HepG2 (cell line): ENCODE data around the gene PRKAR2A. TPM values are rescaled to one million over a fixed set of nuclear protein-coding genes. Genes with fewer than 3 reads are reported as not detected.

Experiments used
- AHDC1 ChIP-seq: sonication (generic); formaldehyde crosslinking; IDR thresholded peaks from 2 replicates; pipeline ENCODE4 v1.5.1; 2020; ENCODE audit warnings: mild to moderate bottlenecking, missing genetic modification reagents, borderline replicate concordance
- CBX5 ChIP-seq: sonication (generic); formaldehyde crosslinking; IDR thresholded peaks from 2 replicates; pipeline ENCODE4 v1.4.0; 2020; ENCODE audit warnings: missing genetic modification reagents, borderline replicate concordance
- DDIT3 ChIP-seq: sonication (generic); formaldehyde crosslinking; IDR thresholded peaks from 2 replicates; pipeline ENCODE4 v1.4.0; 2020; ENCODE audit warnings: mild to moderate bottlenecking, missing genetic modification reagents
- ERF ChIP-seq: IDR thresholded peaks from 2 replicates; pipeline ENCODE4 v1.6.1; 2018; ENCODE audit warnings: missing biosample characterization, missing genetic modification reagents
- FOXK2 ChIP-seq: fragments of 450-650 bp; IDR thresholded peaks from 2 replicates; pipeline ENCODE4 v1.6.1; 2016
- GATA4 ChIP-seq: sonication (generic); IDR thresholded peaks from 2 replicates; pipeline ENCODE4 v1.6.1; 2016; ENCODE audit warnings: antibody characterized with exemption, low read depth, borderline replicate concordance
- ISX ChIP-seq: sonication (generic); formaldehyde crosslinking; conservative IDR thresholded peaks from 2 replicates; pipeline ENCODE4 v1.5.0; 2020; ENCODE audit warnings: missing genetic modification reagents
- NBN ChIP-seq: fragments of 450-650 bp; conservative IDR thresholded peaks from 2 replicates; pipeline ENCODE4 v1.6.1; 2017
- SALL2 ChIP-seq: sonication (generic); formaldehyde crosslinking; IDR thresholded peaks from 2 replicates; pipeline ENCODE4 v1.8.1; 2023; ENCODE audit warnings: mild to moderate bottlenecking, missing genetic modification reagents, inconsistent platforms
- SMYD3 ChIP-seq: sonication (generic); formaldehyde crosslinking; IDR thresholded peaks from 2 replicates; pipeline ENCODE4 v1.8.1; 2023; ENCODE audit warnings: mild to moderate bottlenecking, missing genetic modification reagents
- STAG1 ChIP-seq: sonication (generic); formaldehyde crosslinking; IDR thresholded peaks from 2 replicates; pipeline ENCODE4 v1.4.0; 2020; ENCODE audit warnings: missing genetic modification reagents
- SYNCRIP ChIP-seq: fragments of 200-400 bp; formaldehyde crosslinking; IDR thresholded peaks from 2 replicates; pipeline ENCODE4 v1.6.1; 2018; ENCODE audit warnings: mild to moderate bottlenecking, low read depth, low read length; ENCODE audit not compliant: insufficient read depth
- TARDBP ChIP-seq: sonication (generic); formaldehyde crosslinking; IDR thresholded peaks from 2 replicates; pipeline ENCODE4 v1.8.0; 2022; ENCODE audit warnings: mild to moderate bottlenecking, missing genetic modification reagents
- THYN1 ChIP-seq: sonication (generic); formaldehyde crosslinking; IDR thresholded peaks from 2 replicates; pipeline ENCODE4 v1.8.1; 2023; ENCODE audit warnings: low read depth, mild to moderate bottlenecking, moderate library complexity, missing genetic modification reagents, borderline replicate concordance
- WIZ ChIP-seq: sonication (generic); formaldehyde crosslinking; IDR thresholded peaks from 2 replicates; pipeline ENCODE4 v1.5.1; 2020; ENCODE audit warnings: mild to moderate bottlenecking, missing genetic modification reagents
- ZFP90 ChIP-seq: sonication (generic); formaldehyde crosslinking; IDR thresholded peaks from 2 replicates; pipeline ENCODE4 v1.8.0; 2022; ENCODE audit warnings: missing genetic modification reagents, mild to moderate bottlenecking, inconsistent platforms, borderline replicate concordance
- ZNF12 ChIP-seq: sonication (generic); formaldehyde crosslinking; IDR thresholded peaks from 2 replicates; pipeline ENCODE4 v1.5.0; 2020; ENCODE audit warnings: missing genetic modification reagents
- ZNF367 ChIP-seq: sonication (generic); formaldehyde crosslinking; IDR thresholded peaks from 2 replicates; pipeline ENCODE4 v1.4.0; 2020; ENCODE audit warnings: missing genetic modification reagents, borderline replicate concordance
- ZNF598 ChIP-seq: sonication (generic); formaldehyde crosslinking; IDR thresholded peaks from 2 replicates; pipeline ENCODE4 v1.5.1; 2020; ENCODE audit warnings: mild to moderate bottlenecking, missing genetic modification reagents, borderline replicate concordance
- ZNF7 ChIP-seq: IDR thresholded peaks from 2 replicates; pipeline ENCODE4 v1.6.1; 2016; ENCODE audit warnings: missing biosample characterization, missing genetic modification reagents
- ZNF781 ChIP-seq: sonication (generic); formaldehyde crosslinking; IDR thresholded peaks from 2 replicates; pipeline ENCODE4 v1.5.1; 2020; ENCODE audit warnings: borderline replicate concordance, mild to moderate bottlenecking, missing genetic modification reagents; ENCODE audit errors: not compliant biosample characterization
- polyA plus RNA-seq, 8 experiments: library from polyadenylated mRNA; depleted of rRNA in 3 of 8; stranded (reverse) in 7 of 8; unstranded in 1 of 8; fragments of >200 nt; fragmentation: Illumina TruSeq in 4 of 8; extraction: Trizol in 4 of 8; gene quantifications; 2 replicates each; pipeline versions ENCODE4 v1.2.1 to v1.2.3, GENCODE V29; 2011 to 2016; ENCODE audit warnings: low read depth in 4 of 8, missing spikeins in 1 of 8, mixed read lengths in 1 of 8; ENCODE audit not compliant: insufficient read depth in 1 of 8
- total RNA-seq, 5 experiments: library from RNA; depleted of rRNA; stranded (reverse); fragments of >200 nt; fragmentation: Illumina TruSeq; extraction: Trizol; gene quantifications; 2 replicates each; pipeline ENCODE4 v1.2.3, GENCODE V29; 2016; ENCODE audit warnings: low read depth in 1 of 5
- TF ChIP-seq, protein P1 (sequence below): sonication (generic); formaldehyde crosslinking; conservative IDR thresholded peaks from 2 replicates; pipeline ENCODE4 v1.5.0; 2020; ENCODE audit warnings: missing genetic modification reagents
- TF ChIP-seq, protein P2 (sequence below): sonication (generic); formaldehyde crosslinking; IDR thresholded peaks from 2 replicates; pipeline ENCODE4 v1.4.0; 2020; ENCODE audit warnings: low read depth, mild to moderate bottlenecking, missing genetic modification reagents

Gene PRKAR2A
- total and polyA plus RNA-seq, 2 of the 13 experiments (the other 11 are each of a cell fraction or from before 2014, with no cell fraction given), result 11.8 to 29.2 TPM

DNA sequence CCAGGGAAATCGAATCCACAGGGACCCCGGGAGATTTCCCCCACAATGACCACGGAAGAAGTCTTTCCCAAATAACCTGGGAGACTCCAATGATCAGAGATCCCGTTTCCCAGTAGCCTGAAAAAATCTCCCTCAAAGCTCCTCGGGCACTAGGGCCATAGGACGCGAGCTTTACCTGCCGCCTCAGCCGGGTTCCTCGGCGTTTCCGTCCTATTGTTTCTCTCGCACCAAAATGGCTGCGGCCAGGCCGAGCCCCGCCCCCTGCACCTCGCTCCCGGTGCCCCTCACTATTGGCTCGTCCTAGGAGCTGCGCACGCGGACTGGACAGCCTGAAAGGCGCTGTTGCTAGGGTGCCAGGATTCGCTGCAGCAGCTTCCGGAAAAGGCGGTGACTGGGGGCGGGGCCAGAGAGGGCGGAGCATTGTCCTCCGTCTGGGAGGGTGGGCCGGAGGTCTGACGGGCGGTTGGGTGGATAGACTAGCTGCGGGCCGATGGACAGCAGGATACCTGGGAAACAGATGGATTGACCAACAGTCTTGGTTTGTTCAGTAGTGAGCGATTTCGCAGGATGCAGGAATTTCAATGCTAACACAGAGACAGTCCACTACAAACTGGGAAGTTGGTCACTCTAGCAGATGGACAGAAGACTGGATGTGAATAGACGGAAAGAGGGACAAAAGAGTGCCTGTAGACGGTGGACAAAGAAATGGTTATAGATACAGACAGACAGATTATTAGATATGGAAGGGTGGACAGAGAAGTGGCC, 130.5 kb downstream of the PRKAR2A start, which contains the start of gene IP6K2 (continued):
- TF ChIP-seq AHDC1 (no peak; the same call in 1 of the 2 replicates), ZNF7 (CRISPR knock-in tag) (no peak), ZNF598 (CRISPR knock-in tag) (no peak), FOXK2 (no peak), ZNF12 (CRISPR knock-in tag) (no peak), ZNF781 (no peak), SYNCRIP (no peak), GATA4 (no peak; the same call in 1 of the 2 replicates), ERF (CRISPR knock-in tag) (no peak; the same call in 1 of the 2 replicates), STAG1 (CRISPR knock-in tag) (no peak), DDIT3 (CRISPR knock-in tag) (no peak), ZFP90 (CRISPR knock-in tag) (no peak; the same call in 1 of the 2 replicates), SALL2 (CRISPR knock-in tag) (0 out of 2 replicates have a peak, but pooled peaks have one; percentile 9), ISX (no peak), SMYD3 (CRISPR knock-in tag) (no peak), WIZ (no peak), THYN1 (CRISPR knock-in tag) (no peak), NBN (no peak), TARDBP (CRISPR knock-in tag) (no peak), ZNF367 (CRISPR knock-in tag) (no peak), CBX5 (CRISPR knock-in tag) (no peak)
- TF ChIP-seq, protein P1, sequence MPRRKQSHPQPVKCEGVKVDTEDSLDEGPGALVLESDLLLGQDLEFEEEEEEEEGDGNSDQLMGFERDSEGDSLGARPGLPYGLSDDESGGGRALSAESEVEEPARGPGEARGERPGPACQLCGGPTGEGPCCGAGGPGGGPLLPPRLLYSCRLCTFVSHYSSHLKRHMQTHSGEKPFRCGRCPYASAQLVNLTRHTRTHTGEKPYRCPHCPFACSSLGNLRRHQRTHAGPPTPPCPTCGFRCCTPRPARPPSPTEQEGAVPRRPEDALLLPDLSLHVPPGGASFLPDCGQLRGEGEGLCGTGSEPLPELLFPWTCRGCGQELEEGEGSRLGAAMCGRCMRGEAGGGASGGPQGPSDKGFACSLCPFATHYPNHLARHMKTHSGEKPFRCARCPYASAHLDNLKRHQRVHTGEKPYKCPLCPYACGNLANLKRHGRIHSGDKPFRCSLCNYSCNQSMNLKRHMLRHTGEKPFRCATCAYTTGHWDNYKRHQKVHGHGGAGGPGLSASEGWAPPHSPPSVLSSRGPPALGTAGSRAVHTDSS (CRISPR knock-in tag), result no peak
- TF ChIP-seq, protein P2, sequence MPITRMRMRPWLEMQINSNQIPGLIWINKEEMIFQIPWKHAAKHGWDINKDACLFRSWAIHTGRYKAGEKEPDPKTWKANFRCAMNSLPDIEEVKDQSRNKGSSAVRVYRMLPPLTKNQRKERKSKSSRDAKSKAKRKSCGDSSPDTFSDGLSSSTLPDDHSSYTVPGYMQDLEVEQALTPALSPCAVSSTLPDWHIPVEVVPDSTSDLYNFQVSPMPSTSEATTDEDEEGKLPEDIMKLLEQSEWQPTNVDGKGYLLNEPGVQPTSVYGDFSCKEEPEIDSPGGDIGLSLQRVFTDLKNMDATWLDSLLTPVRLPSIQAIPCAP (CRISPR knock-in tag), result no peak
